AG10803 (cell line): Measurements from ENCODE around the gene CPEB2.

Experiments
- DNase-seq: peaks from one replicate; pipeline ENCODE4 v3.0.0; 2010; ENCODE audit warnings: low read depth
- H3K4me3 ChIP-seq: 2 replicates; pipeline ENCODE4 v1.5.1; 2011; ENCODE audit warnings: mild to moderate bottlenecking, low read length, control low read depth
- CTCF ChIP-seq: conservative IDR thresholded peaks from 2 replicates; pipeline ENCODE4 v1.5.1; 2011; ENCODE audit warnings: mild to moderate bottlenecking, low read length, control low read depth, inconsistent platforms

CPEB2 gene

GRCh38 chr4:15020502-15021286 is 18.4 kb downstream of the CPEB2 start:
- no peak for DNase-seq
- H3K4me3 ChIP-seq, result no peak overlapping the region
- TF ChIP-seq CTCF, result no peak

DNA sequence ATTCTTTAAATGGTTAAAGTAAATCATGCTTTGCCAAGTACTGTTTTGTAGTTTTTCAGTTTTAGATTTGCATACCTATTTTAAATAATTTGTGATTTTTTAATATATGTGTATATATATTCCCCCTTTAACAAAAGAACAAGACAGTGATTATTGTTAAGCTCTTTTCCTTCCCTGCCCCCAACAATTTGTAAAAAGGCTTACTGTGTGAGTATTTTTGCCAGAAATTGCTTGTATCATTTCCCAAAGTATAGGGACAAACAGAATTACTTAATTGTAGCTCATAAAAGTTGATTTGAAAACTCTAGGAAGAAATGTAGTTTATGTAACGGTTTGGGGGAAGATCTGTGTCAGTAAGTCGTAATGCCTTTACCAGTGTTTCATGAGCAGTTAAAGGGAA is 19.0 kb downstream of the CPEB2 start:
- TF ChIP-seq CTCF, result no peak
- DNase-seq, result no peak
- no peak overlapping the region for H3K4me3 ChIP-seq

- no peak for TF ChIP-seq CTCF
- DNase-seq, result no peak
- no peak overlapping the region for H3K4me3 ChIP-seq
Observed at GRCh38 chr4:15021946-15022345, 19.7 kb downstream of the CPEB2 start.

- DNase-seq, result peak; percentile 61
- no peak overlapping the region for H3K4me3 ChIP-seq
- TF ChIP-seq CTCF, result no peak
Observed at GRCh38 chr4:15024386-15024785, 22.1 kb downstream of the CPEB2 start.

DNA sequence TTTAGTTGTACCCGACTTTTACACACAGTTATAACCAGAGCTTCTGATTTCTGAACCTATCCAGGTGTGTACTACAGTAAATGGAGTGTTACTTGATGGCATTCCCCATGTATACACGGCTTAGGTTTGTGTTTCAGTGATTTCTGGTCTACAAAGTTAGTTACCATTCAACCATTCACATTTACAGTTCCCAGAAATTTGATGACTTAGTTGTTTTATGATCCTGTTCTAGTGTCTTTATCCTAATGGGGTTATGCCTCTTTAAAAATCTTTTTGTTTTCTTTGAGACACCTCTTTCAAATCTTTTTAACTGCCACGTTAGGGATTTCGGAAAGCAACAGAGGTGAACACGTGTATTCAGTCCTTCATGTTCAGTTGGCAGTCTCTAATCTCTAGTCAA is 23.4 kb downstream of the CPEB2 start:
- TF ChIP-seq CTCF, result no peak
- DNase-seq, result no peak
- H3K4me3 ChIP-seq, result no peak overlapping the region

DNA sequence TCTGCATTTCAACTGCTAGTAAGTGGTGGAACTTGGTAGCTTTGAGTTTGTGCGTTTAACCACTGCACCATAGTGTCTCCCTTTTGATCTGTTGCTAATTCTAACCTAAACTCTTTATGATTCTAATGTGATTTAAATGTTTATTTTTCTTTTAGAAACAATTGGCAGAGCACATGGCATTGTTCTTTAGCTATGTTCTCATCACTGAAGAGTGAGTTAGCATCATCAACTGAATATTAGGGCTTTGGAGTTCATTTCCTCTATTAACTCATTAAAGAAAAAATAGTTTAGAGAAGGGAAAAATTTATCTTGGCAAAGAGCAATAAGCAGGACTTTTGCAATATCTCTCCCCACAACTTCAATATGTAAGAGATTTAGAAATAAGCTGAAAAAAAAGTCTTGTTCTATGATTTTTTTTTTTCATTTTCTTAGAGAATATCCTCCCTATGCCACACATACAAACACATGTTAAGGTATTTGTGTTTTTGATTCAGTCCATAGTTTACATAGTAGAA is 25.7 kb downstream of the CPEB2 start:
- no peak overlapping the region for H3K4me3 ChIP-seq
- TF ChIP-seq CTCF, result no peak
- peak; percentile 47 for DNase-seq

GRCh38 chr4:15031197-15031596 is 28.9 kb downstream of the CPEB2 start:
- no peak overlapping the region for H3K4me3 ChIP-seq
- TF ChIP-seq CTCF, result no peak
- DNase-seq, result no peak
